OCI-LY1 (cell line): ENCODE measurements around the gene UTS2B.

ENCODE experiments used
- H2AFZ ChIP-seq: fragments of 200-600 bp; sonication (generic), shearing (Covaris generic); 2 replicates; pipeline ENCODE4 v1.6.0; 2014; ENCODE audit warnings: antibody characterized with exemption, mild to moderate bottlenecking, low read length
- H3F3A ChIP-seq: fragments of 200-600 bp; sonication (generic), shearing (Covaris generic); 2 replicates; pipeline ENCODE4 v1.6.0; 2014; ENCODE audit warnings: mild to moderate bottlenecking, antibody characterized with exemption, low read length, moderate library complexity; ENCODE audit not compliant: insufficient read depth
- H3K27ac ChIP-seq: fragments of 200-600 bp; sonication (generic); 2 replicates; pipeline ENCODE4 v1.5.1; 2014; ENCODE audit warnings: low read length, mixed run types, mild to moderate bottlenecking, low read depth; ENCODE audit not compliant: poor library complexity, severe bottlenecking
- H3K27me3 ChIP-seq: fragments of 200-600 bp; sonication (generic); 2 replicates; pipeline ENCODE4 v1.6.0; 2014; ENCODE audit warnings: antibody characterized with exemption, mild to moderate bottlenecking, low read length, moderate library complexity; ENCODE audit not compliant: insufficient read depth
- H3K36me3 ChIP-seq: fragments of 200-600 bp; sonication (generic); 2 replicates; pipeline ENCODE4 v1.6.1; 2014; ENCODE audit warnings: mild to moderate bottlenecking, antibody characterized with exemption, low read length, moderate library complexity, mixed read lengths; ENCODE audit not compliant: insufficient read depth
- H3K4me1 ChIP-seq: fragments of 200-600 bp; sonication (generic); 2 replicates; pipeline ENCODE4 v1.5.1; 2014; ENCODE audit warnings: mild to moderate bottlenecking, low read length, moderate library complexity; ENCODE audit not compliant: insufficient read depth, severe bottlenecking
- H3K4me2 ChIP-seq: fragments of 200-600 bp; sonication (generic), shearing (Covaris generic); 2 replicates; pipeline ENCODE4 v1.6.1; 2014; ENCODE audit warnings: low read length
- H3K4me3 ChIP-seq: fragments of 200-600 bp; sonication (generic); 2 replicates; pipeline ENCODE4 v1.5.1; 2014; ENCODE audit warnings: low read length, low read depth, mild to moderate bottlenecking, mixed read lengths; ENCODE audit not compliant: poor library complexity, severe bottlenecking
- H3K79me2 ChIP-seq: fragments of 200-600 bp; shearing (Covaris generic); 2 replicates; pipeline ENCODE4 v1.6.1; 2016; ENCODE audit warnings: mixed run types, low read length, mixed read lengths; ENCODE audit not compliant: insufficient read depth
- H3K9ac ChIP-seq: fragments of 200-600 bp; sonication (generic), shearing (Covaris generic); 2 replicates; pipeline ENCODE4 v1.6.1; 2014; ENCODE audit warnings: mild to moderate bottlenecking, low read length, mixed read lengths
- H3K9me2 ChIP-seq: fragments of 200-600 bp; sonication (generic), shearing (Covaris generic); 2 replicates; pipeline ENCODE4 v1.6.1; 2014; ENCODE audit warnings: low read depth, mild to moderate bottlenecking, low read length, mixed read lengths
- H3K9me3 ChIP-seq: fragments of 200-600 bp; shearing (Covaris generic); 2 replicates; pipeline ENCODE4 v1.6.1; 2014; ENCODE audit warnings: low read length, mixed read lengths
- H4K20me1 ChIP-seq: fragments of 200-600 bp; sonication (generic), shearing (Covaris generic); 2 replicates; pipeline ENCODE4 v1.6.0; 2016; ENCODE audit warnings: mild to moderate bottlenecking, low read length; ENCODE audit not compliant: insufficient read depth
- CTCF ChIP-seq: fragments of 200-600 bp; sonication (generic), shearing (Covaris generic); IDR thresholded peaks from 2 replicates; pipeline ENCODE4 v1.5.1; 2017; ENCODE audit warnings: mild to moderate bottlenecking, antibody characterized with exemption, low read length, moderate library complexity, mixed read lengths
- EZH2 ChIP-seq: fragments of 200-600 bp; sonication (generic), shearing (Covaris generic); IDR thresholded peaks from 2 replicates; pipeline ENCODE4 v1.8.0; 2017; ENCODE audit warnings: borderline replicate concordance, mixed run types, mild to moderate bottlenecking, antibody characterized with exemption, low read length, moderate library complexity, mixed read lengths

The UTS2B gene

GRCh38 chr3:191256405-191256804 is 73.9 kb downstream of the UTS2B start:
- no peak overlapping the region for H3K27ac ChIP-seq
- no peaks in the 10 kb centered on the region for H3K9me2 ChIP-seq
- H4K20me1 ChIP-seq: no peaks in the 10 kb centered on the region
- TF ChIP-seq CTCF (no peak), EZH2 (no peak)
- no peaks in the 10 kb centered on the region for H3K79me2 ChIP-seq
- no peaks in the 10 kb centered on the region for H3K36me3 ChIP-seq
- H2AFZ ChIP-seq: no peak overlapping the region
- no peaks in the 10 kb centered on the region for H3F3A ChIP-seq
- H3K4me1 ChIP-seq: no peaks in the 10 kb centered on the region
- H3K4me3 ChIP-seq: no peak overlapping the region
- H3K27me3 ChIP-seq: no peaks in the 10 kb centered on the region
- no peaks in the 10 kb centered on the region for H3K9me3 ChIP-seq
- H3K4me2 ChIP-seq: no peak overlapping the region
- H3K9ac ChIP-seq: no peak overlapping the region

GRCh38 chr3:191255156-191255555 is 75.2 kb downstream of the UTS2B start:
- Histone ChIP-seq H2AFZ (no peak overlapping the region), H3F3A (no peaks in the 10 kb centered on the region)
- TF ChIP-seq CTCF: no peak
- TF ChIP-seq EZH2: no peak

GRCh38 chr3:191254098-191254873 is 76.0 kb downstream of the UTS2B start:
- Histone ChIP-seq H3K9me2 (no peaks in the 10 kb centered on the region; the same call in 1 of the 2 replicates), H3K4me2 (no peak overlapping the region), H3F3A (no peaks in the 10 kb centered on the region), H4K20me1 (no peaks in the 10 kb centered on the region), H3K79me2 (no peaks in the 10 kb centered on the region), H3K9me3 (no peaks in the 10 kb centered on the region), H3K4me3 (no peak overlapping the region), H3K36me3 (no peaks in the 10 kb centered on the region), H3K27me3 (no peaks in the 10 kb centered on the region), H2AFZ (no peak overlapping the region), H3K4me1 (no peaks in the 10 kb centered on the region), H3K27ac (no peak overlapping the region), H3K9ac (no peak overlapping the region)
- TF ChIP-seq EZH2 (no peak), CTCF (no peak)

More at GRCh38 chr3:191255156-191255555, 75.2 kb downstream of the UTS2B start:
- no peak overlapping the region for H3K9ac ChIP-seq
- no peak overlapping the region for H3K4me2 ChIP-seq
- H3K36me3 ChIP-seq: no peaks in the 10 kb centered on the region
- H3K9me2 ChIP-seq: no peaks in the 10 kb centered on the region; the same call in 1 of the 2 replicates
- no peak overlapping the region for H3K27ac ChIP-seq
- no peaks in the 10 kb centered on the region for H3K9me3 ChIP-seq
- H3K27me3 ChIP-seq: no peaks in the 10 kb centered on the region
- no peaks in the 10 kb centered on the region for H3K79me2 ChIP-seq
- H3K4me3 ChIP-seq: no peak overlapping the region
- no peaks in the 10 kb centered on the region for H4K20me1 ChIP-seq
- no peaks in the 10 kb centered on the region for H3K4me1 ChIP-seq
